Measurements from ENCODE around the gene PIAS1. TPM values are rescaled to one million over a fixed set of nuclear protein-coding genes. Genes with fewer than 3 reads are reported as not detected.
"Not testable (repeated sequence)": the region's sequence is repeated elsewhere in the genome, so short reads cannot be mapped to it uniquely, and the experiment has no call there.

PIAS1 gene
- 8.1 and 13.8 TPM in 2 replicates for total RNA-seq

- DNase-seq (ENCODE audit: low read depth, low spot score), result peak; percentile 54
These were observed at the start of gene PIAS1 for GRCh38 chr15:68053701-68054627. Gene PIAS1 (plus strand): TSS chr15:68054315. CDS start chr15:68054327, 12 bp downstream.

GRCh38 chr15:68007642-68008041 is 46.5 kb upstream of the PIAS1 start:
- DNase-seq (ENCODE audit: low read depth, low spot score), result not testable (repeated sequence)

DNA sequence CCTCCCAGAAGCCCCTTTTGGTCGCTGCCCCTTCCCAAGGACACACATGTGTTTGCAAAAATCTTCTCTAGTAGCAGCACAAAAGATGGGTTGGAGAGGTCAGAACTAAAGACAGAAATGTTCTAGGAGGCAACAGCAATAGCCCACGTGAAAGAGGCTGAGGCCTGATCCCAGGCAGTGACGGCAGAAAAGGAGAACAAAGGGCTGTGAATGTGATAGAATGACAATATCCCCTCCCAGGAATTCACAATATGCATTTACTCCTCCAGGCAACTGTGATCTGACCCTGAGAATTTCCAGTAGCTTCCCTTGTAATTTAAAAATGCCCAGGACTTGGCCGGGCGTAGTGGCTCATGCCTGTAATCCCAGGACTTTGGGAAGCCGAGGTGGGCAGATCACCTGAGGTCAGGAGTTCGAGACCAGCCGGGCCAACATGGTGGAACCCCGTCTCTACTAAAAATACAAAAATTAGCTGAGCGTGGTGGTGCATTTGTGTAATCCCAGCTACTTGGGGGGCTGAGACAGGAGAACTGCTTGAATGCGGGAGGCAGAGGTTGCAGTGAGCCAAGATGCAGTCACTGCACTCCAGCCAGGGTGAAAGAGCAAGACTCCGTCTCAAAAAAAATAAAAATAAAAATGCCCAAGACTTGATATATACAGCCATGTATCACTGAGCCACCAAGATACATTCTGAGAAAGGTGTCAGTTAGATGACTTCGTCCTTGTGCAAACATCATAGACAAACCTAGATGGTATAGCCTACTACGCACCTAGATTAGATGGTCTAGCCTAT is 43.6 kb upstream of the PIAS1 start:
- no peak for DNase-seq (ENCODE audit: low read depth, low spot score)

DNA sequence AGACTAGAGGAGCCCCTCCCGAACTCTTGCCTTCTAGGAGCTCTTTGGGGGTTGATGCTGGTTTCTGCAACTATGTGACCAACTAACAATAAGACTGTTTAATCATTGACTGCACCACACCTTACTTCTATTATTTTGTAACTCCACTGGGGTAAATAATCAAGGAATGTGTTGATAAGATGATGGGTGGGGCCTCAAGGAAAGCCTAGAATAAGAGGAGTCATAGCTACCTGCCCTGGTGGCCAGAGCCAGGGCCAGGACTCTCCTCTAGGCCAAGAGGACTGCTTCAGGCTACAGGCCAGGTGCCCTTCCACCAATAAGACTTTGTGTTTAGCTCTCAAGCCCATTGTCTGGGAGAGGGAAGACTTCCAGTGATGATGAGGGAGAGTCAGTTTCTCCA is 41.2 kb upstream of the PIAS1 start:
- no peak for DNase-seq (ENCODE audit: low read depth, low spot score)

GRCh38 chr15:68014219-68014618 is 39.9 kb upstream of the PIAS1 start:
- no peak for DNase-seq (ENCODE audit: low read depth, low spot score)

DNA sequence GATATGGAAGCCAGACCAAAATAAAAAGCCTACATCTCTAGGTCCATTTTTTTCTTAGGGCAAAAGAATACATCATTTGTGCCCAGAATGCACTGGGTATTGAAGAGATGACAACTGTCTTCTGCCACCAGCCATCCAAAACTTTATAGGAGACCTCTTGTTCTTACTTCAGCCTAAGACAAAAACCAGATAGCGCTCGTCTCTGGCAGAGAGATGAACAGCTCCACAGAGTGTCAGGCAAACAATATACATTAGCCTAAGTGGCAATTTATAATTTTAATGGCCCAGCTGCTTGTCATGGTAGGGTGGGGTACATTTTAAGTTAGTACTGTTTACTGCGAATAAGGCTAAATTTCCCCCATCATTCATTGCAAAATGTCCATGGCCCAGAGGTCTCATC is 38.9 kb upstream of the PIAS1 start:
- no peak for DNase-seq (ENCODE audit: low read depth, low spot score)

- no peak for DNase-seq (ENCODE audit: low read depth, low spot score)
These were observed 36.9 kb upstream of the PIAS1 start for GRCh38 chr15:68017201-68017600.

DNA sequence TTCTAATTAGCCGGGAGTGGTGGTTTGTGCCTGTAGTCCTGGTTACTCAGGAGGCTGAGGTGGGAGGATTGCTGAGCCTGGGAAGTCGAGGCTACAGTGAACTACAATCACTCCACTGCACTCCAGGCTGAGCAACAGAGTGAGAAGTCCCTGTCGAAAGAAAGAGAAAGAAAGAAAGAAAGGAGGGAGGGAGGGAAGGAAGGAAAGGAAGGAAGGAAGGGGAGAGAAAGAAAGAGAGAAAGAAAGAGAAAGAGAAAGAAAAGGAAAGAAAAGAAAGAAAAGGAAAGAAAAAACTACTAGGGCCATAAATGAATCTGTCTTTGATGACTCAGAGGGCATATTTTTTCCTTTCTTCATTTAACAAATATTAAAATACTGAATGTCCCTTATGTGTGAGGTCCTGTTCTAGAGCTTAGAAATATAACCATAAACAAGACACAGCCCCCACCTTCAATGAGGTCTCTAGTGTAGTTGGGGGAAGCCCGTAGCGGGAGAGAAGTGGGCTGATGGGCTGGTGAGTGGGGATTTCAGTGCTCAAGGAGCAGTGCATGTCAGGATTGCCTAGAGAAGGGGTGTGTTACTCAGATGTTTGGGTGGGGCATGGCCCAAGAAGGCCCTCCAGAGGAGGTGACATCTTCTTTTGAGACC is 35.2 kb upstream of the PIAS1 start:
- DNase-seq (ENCODE audit: low read depth, low spot score), result no peak

DNA sequence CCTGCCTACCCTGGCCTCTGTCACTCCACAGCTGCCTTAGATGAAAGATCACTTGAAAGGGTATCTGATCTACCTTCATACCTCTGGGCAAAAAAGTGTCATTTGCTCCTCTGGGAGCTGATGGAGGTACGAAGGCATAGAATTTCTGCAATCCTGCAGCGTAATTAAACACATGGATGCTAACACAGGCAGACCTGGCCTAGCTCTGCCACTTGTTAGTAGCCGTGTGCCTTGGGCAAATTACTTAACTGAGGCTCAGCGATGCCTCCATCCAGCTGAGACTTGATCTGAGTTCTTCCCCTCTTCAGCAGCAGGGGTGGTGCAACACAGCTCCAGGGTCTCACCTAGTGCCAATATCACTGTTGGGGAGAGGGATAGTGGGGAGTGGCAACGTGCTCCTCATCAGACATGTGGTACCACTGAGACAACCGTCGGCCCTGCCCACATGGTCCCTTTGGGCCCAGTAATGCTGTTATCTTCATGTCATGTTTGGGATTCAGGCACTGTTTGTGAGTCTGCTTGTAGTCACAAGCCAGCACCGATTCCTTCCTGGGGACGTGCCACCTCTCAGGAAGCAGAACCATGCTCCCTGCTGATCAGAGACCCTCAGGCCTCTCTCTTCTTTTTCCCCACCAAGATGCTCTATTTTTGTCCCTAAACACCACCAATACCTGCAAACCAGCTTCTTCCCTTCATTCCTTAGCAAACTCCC is 34.1 kb upstream of the PIAS1 start:
- DNase-seq (ENCODE audit: low read depth, low spot score), result no peak

GRCh38 chr15:68020685-68021084 is 33.4 kb upstream of the PIAS1 start:
- DNase-seq (ENCODE audit: low read depth, low spot score), result no peak

- no peak for DNase-seq (ENCODE audit: low read depth, low spot score)
These were observed 32.1 kb upstream of the PIAS1 start for GRCh38 chr15:68022061-68022460.

DNA sequence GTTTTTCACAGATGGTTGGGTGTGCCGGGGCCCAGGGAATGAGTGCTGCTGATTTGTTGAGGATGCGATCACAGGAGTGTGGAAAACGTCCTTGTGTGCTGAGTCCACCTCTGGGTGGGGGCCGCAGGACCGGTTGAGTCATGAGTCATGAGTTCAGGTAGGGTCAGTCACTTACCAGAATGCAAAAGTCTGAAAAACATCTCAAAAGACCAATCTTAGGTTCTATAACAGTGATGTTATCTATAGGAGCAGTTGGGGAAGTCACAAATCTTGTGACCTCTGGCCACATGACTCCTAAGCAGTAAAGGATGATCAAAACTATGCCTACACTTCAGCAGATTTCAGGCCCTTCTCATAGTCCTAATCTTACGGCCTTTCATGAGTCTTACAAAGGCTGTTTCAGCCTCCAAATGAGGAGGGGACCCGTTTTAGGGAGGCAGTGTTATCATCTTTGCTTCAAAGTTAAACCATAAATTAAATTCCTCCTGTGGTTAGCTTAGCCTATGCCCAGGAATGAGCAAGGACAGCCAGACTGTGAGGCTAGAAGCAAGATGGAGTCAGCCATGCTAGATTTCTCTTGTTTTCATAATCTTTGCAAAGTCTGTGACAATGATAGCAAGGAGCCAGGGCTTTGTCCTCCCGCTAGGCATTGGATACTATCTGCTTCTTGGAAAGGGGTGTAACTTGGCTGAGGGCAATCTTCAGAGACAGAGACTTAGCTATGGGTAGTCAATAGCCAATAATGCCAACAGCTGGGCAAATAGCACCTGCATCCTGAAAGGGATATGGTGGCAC is 30.6 kb upstream of the PIAS1 start:
- no peak for DNase-seq (ENCODE audit: low read depth, low spot score)

DNA sequence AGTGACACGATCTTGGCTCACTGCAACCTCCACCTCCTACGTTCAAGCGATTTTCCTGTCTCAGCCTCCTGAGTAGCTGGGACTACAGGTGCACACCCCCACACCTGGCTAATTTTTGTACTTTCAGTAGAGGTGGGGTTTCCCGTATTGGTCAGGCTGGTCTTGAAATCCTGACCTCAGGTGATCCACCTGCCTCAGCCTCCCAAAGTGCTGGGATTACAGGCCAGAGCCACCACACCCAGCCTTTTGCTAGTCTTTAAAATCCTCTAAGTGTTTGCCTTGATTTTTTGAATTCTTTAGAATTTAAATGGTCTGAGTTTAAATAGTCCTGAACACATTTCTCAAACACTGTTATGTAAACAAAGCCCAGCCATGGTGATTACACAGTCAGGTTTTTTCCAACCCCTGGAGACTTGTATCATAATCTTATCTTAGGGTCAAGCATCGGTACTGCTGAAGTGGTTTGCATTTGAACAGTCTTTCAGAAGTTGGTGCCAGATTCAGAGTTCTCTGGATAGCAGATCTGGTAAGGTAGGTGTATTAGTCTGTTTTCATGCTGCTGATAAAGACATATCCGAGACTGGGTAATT is 28.2 kb upstream of the PIAS1 start:
- no peak for DNase-seq (ENCODE audit: low read depth, low spot score)

GRCh38 chr15:68027388-68027787 is 26.7 kb upstream of the PIAS1 start:
- DNase-seq (ENCODE audit: low read depth, low spot score), result no peak

GRCh38 chr15:68028137-68028887 is 25.8 kb upstream of the PIAS1 start:
- no peak for DNase-seq (ENCODE audit: low read depth, low spot score)

- DNase-seq (ENCODE audit: low read depth, low spot score), result no peak
These were observed 25.3 kb upstream of the PIAS1 start for GRCh38 chr15:68028888-68029207.

DNA sequence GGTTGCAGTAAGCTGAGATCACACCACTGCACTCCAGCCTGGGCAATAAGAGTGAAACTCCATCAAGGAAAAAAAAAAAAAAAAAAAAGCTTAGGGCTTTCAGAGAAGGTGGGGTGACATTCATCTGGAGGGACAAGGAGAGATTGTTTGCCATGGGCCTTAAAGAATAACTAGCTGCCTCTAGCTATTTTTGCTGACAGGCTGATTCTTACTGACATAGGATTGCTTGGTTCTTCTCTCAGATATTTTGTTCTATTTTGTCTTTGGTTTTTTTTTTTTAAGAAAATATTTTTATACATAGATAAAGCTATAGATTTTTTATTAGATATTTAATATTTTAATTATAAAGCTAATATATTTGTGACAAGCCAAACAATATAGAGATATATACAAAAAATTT is 24.2 kb upstream of the PIAS1 start:
- DNase-seq (ENCODE audit: low read depth, low spot score), result no peak

- no peak for DNase-seq (ENCODE audit: low read depth, low spot score)
These were observed 22.7 kb upstream of the PIAS1 start for GRCh38 chr15:68031404-68031803.

- DNase-seq (ENCODE audit: low read depth, low spot score), result no peak
These were observed 21.4 kb upstream of the PIAS1 start for GRCh38 chr15:68032672-68033071.

DNA sequence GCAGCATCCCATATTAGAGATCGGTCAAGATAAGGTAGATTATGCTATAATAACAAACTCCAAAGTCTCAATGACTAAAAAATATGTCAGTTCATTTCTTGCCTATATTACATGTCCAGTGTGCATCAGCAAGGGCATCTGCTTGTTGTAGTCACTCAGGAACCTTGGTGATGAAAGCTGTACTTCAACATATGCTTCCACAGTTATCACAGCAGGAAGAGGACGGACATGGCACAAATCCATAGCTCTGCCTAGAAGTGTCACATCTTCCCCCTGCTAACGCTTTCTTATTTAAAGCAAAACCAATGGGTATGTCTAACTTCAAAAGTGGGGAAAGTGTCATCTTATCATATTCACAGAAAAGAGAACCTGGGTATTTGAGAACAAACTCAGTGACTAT is 20.0 kb upstream of the PIAS1 start:
- no peak for DNase-seq (ENCODE audit: low read depth, low spot score)

Measured in pulmonary artery endothelial cell (primary cell).